GM20000 (cell line): ENCODE measurements around the gene PHLDB3.
"Not testable (repeated sequence)": the region's sequence is repeated elsewhere in the genome, so short reads cannot be mapped to it uniquely, and the experiment has no call there.

Source experiments
- DNase-seq: peaks from one replicate; pipeline ENCODE4 v3.0.0; 2012; ENCODE audit warnings: low spot score
- TF ChIP-seq, protein P1 (sequence below): IDR thresholded peaks from 2 replicates; pipeline ENCODE4 v1.5.1; 2012; ENCODE audit warnings: mild to moderate bottlenecking, control low read depth; ENCODE audit errors: extremely low read depth, missing control alignments

PHLDB3 gene

DNA sequence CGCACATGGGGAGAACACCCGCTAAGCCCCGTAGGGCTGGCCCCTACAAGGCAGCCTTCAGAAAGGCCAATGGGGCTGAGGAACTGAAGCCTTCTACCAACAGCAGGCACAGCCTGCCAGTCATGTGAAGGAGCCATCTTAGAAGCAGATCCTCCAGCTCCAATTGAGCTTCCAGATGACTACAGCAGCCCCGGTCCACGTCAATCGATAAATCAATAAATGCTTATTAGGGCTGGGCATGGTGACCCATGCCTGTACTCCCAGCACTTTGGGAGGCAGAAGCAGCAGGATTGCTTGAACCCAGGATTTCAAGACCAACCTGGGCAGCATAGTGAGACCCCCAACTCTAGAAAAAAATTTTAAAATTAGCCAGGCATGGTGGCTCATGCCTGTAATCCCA is 66.8 kb downstream of the PHLDB3 start:
- TF ChIP-seq, protein P1, sequence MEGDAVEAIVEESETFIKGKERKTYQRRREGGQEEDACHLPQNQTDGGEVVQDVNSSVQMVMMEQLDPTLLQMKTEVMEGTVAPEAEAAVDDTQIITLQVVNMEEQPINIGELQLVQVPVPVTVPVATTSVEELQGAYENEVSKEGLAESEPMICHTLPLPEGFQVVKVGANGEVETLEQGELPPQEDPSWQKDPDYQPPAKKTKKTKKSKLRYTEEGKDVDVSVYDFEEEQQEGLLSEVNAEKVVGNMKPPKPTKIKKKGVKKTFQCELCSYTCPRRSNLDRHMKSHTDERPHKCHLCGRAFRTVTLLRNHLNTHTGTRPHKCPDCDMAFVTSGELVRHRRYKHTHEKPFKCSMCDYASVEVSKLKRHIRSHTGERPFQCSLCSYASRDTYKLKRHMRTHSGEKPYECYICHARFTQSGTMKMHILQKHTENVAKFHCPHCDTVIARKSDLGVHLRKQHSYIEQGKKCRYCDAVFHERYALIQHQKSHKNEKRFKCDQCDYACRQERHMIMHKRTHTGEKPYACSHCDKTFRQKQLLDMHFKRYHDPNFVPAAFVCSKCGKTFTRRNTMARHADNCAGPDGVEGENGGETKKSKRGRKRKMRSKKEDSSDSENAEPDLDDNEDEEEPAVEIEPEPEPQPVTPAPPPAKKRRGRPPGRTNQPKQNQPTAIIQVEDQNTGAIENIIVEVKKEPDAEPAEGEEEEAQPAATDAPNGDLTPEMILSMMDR: no peak
- DNase-seq: no peak

DNA sequence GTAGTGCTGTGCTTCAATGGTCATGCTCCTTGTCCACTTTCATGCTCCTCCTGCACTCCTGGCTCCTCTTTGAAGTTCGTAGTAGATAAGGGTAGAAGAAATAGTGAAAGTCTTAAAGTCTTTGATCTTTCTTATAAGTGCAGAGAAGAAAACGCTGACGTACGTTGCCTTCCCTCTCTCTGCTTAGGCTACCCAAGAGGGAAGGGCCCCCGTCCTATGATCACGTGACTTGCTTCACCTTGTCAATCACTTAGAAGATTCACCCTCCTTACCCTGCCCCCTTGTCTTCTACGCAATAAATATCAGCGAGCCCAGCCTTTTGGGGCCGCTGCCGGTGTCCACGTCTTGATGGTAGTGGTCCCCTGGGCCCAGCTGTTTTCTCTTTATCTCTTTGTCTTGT is 67.3 kb downstream of the PHLDB3 start:
- not testable (repeated sequence) for DNase-seq

- TF ChIP-seq, protein P1: no peak
- DNase-seq: no peak
These were observed 68.8 kb downstream of the PHLDB3 start for GRCh38 chr19:43435775-43436174.

- DNase-seq: no peak
- TF ChIP-seq, protein P1: no peak
These were observed 70.9 kb downstream of the PHLDB3 start for GRCh38 chr19:43433689-43434088.

DNA sequence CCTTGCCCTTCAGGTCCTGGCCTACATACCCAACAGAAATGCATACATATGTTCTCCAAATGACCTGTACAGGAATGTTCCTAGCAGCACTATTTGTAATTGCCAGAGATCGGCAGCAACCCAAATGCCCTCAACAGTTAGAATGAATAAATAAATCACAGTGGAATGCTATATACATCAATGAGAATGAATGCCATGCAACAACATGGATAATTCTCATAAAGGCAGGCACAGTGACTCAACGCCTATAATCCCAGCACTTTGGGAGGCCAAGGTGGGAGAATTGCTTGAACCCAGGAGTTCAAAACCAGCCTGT is 71.2 kb downstream of the PHLDB3 start:
- no peak for DNase-seq
- TF ChIP-seq, protein P1: no peak

GRCh38 chr19:43430976-43431375 is 73.6 kb downstream of the PHLDB3 start:
- TF ChIP-seq, protein P1: no peak
- no peak for DNase-seq

- TF ChIP-seq, protein P1: peak; percentile 13
- DNase-seq: no peak
These were observed 74.3 kb downstream of the PHLDB3 start for GRCh38 chr19:43430142-43430710.

GRCh38 chr19:43429395-43429794 is 75.2 kb downstream of the PHLDB3 start:
- TF ChIP-seq, protein P1: no peak
- DNase-seq: no peak
